Mesothelial cell of epicardium (in vitro differentiated cells): ENCODE results near the gene THTPA. TPM values are rescaled to one million over a fixed set of nuclear protein-coding genes. Genes with fewer than 3 reads are reported as not detected.
"Not testable (repeated sequence)": the region's sequence is repeated elsewhere in the genome, so short reads cannot be mapped to it uniquely, and the experiment has no call there.

Experiments used
- DNase-seq, 2 experiments: peaks; one replicate each; pipeline ENCODE4 v3.0.0; 2021; ENCODE audit warnings: low spot score in 2 of 2; ENCODE audit not compliant: unreplicated experiment in 2 of 2
- H3K27ac Mint-ChIP-seq: 2 replicates; pipeline ENCODE4 v1.8.0; 2021; ENCODE audit warnings: mixed read lengths
- H3K27me3 Mint-ChIP-seq: 2 replicates; pipeline ENCODE4 v1.8.0; 2021; ENCODE audit warnings: low read depth, mixed read lengths
- H3K36me3 Mint-ChIP-seq: 2 replicates; pipeline ENCODE4 v1.8.0; 2021; ENCODE audit warnings: mixed read lengths
- H3K4me1 Mint-ChIP-seq: 2 replicates; pipeline ENCODE4 v1.8.0; 2021; ENCODE audit warnings: mixed read lengths
- H3K4me3 Mint-ChIP-seq: 2 replicates; pipeline ENCODE4 v1.8.0; 2021; ENCODE audit warnings: mild to moderate bottlenecking, moderate library complexity, mixed read lengths
- H3K9me3 Mint-ChIP-seq: 2 replicates; pipeline ENCODE4 v1.8.0; 2021; ENCODE audit warnings: mixed read lengths
- CTCF ChIP-seq: fragments of 200-600 bp; sonication (generic); IDR thresholded peaks from one replicate; pipeline ENCODE4 v1.5.0; 2021; ENCODE audit warnings: antibody characterized with exemption; ENCODE audit not compliant: unreplicated experiment
- total RNA-seq: library from RNA; stranded (reverse); gene quantifications from 3 replicates; pipeline ENCODE4 v1.2.1, GENCODE V29; 2021

THTPA gene
- total RNA-seq, 1 donor from 2014 or later: 15.2 TPM

- H3K9me3 Mint-ChIP-seq: peaks cover 24% of the 10 kb centered on the region
- TF ChIP-seq CTCF: no peak
- no peak for DNase-seq
- H3K36me3 Mint-ChIP-seq: no peaks in the 10 kb centered on the region
- no peak overlapping the region for H3K4me3 Mint-ChIP-seq
- no peak overlapping the region for H3K27ac Mint-ChIP-seq
- H3K4me1 Mint-ChIP-seq: no peaks in the 10 kb centered on the region
- peaks cover 5% of the 10 kb centered on the region for H3K27me3 Mint-ChIP-seq
Observed at GRCh38 chr14:23604675-23605170, 48.7 kb downstream of the THTPA start.

DNA sequence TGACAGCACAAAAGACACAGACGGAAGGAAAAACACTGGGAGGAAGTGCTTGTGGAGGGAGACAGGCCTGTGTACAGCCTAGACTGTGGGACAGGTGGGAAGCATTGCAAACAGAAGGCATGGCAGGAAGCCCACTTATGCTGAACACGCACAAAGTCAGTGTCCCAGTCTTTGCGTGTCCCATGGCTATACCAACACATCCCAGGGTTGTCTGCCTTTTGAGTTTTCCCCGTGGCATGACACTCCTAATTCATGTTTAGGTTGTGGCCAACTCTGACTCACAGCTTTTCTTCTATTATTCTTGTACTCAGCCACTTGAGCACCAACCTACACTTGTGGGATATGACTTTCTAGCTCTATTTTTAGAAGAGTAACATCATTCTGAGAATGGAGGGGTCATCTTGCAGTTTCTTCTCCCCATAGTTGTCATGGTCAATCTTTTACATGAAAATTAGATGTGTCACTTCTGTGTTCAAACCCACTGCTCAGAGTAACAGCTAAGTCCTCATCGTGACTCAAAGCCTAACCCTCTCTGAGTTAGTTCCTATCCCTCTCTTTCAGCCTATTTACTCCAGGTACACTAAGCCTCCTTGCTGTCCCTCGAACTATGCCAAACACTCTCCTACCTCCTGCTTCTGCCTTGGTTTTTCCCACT is 50.0 kb downstream of the THTPA start:
- TF ChIP-seq CTCF: no peak
- Mint-ChIP-seq H3K4me3 (no peak overlapping the region), H3K27me3 (peaks cover 5% of the 10 kb centered on the region), H3K36me3 (no peaks in the 10 kb centered on the region), H3K4me1 (no peaks in the 10 kb centered on the region), H3K9me3 (peaks cover 17% of the 10 kb centered on the region), H3K27ac (no peak overlapping the region)
- no peak for DNase-seq

GRCh38 chr14:23608454-23608853 is 52.4 kb downstream of the THTPA start:
- Mint-ChIP-seq H3K36me3 (no peaks in the 10 kb centered on the region), H3K27ac (no peak overlapping the region), H3K9me3 (peaks cover 25% of the 10 kb centered on the region), H3K4me3 (no peak overlapping the region), H3K4me1 (no peaks in the 10 kb centered on the region), H3K27me3 (peaks cover 5% of the 10 kb centered on the region)
- TF ChIP-seq CTCF: no peak
- no peak for DNase-seq

DNA sequence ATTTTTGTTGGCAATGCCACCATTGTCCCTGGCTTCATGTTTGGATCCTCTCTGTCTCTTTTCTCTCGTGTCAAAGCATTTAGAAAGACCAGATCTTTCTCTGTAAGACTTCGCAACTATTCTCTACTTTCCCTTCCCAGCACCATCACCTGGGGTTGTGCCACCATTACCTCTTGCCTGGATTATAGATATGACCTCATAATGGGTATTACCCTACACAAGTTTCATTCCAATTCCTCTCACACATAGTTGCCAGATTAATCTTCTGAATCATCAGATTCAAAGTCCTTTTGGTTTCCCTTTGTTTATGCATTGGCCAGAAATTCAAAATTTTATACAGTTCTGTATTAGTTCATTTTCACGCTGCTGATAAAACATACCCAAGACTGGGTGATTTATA is 52.9 kb downstream of the THTPA start:
- no peaks in the 10 kb centered on the region for H3K4me1 Mint-ChIP-seq
- no peak overlapping the region for H3K4me3 Mint-ChIP-seq
- no peak for TF ChIP-seq CTCF
- DNase-seq: no peak
- no peak overlapping the region for H3K27ac Mint-ChIP-seq
- peaks cover 5% of the 10 kb centered on the region for H3K27me3 Mint-ChIP-seq
- no peaks in the 10 kb centered on the region for H3K36me3 Mint-ChIP-seq
- peaks cover 25% of the 10 kb centered on the region for H3K9me3 Mint-ChIP-seq

GRCh38 chr14:23609411-23610089 is 53.5 kb downstream of the THTPA start:
- H3K36me3 Mint-ChIP-seq, H3K4me3 Mint-ChIP-seq, H3K4me1 Mint-ChIP-seq, H3K27ac Mint-ChIP-seq, H3K27me3 Mint-ChIP-seq, DNase-seq: not testable (repeated sequence)
- peaks cover 28% of the 10 kb centered on the region for H3K9me3 Mint-ChIP-seq

Other genes starting within 250 kb of the THTPA start
- 27.1 to 30.1 TPM (median 27.9 TPM) in 3 replicates for gene BCL2L2, start 249.4 kb upstream of the THTPA start, total RNA-seq
- 354 to 362 TPM (median 361 TPM) in 3 replicates for gene PABPN1, start 234.8 kb upstream of the THTPA start, total RNA-seq
- gene SLC22A17, start 203.4 kb upstream of the THTPA start, total RNA-seq: 47.7 to 50.5 TPM (median 49.0 TPM) in 3 replicates
- gene EFS, start 191.1 kb upstream of the THTPA start, total RNA-seq: 76.8 to 82.1 TPM (median 81.2 TPM) in 3 replicates
- not detected in 3 replicates for gene IL25, start 183.5 kb upstream of the THTPA start, total RNA-seq
- gene CMTM5, start 179.2 kb upstream of the THTPA start, total RNA-seq: 0.29 TPM in 1 of 3 replicates, not detected in the others
- gene MYH6, start 148.0 kb upstream of the THTPA start, total RNA-seq: not detected in 3 replicates
- gene MYH7, start 120.6 kb upstream of the THTPA start, total RNA-seq: not detected in 3 replicates
- 49.9 to 51.2 TPM (median 51.2 TPM) in 3 replicates for gene NGDN, start 86.6 kb upstream of the THTPA start, total RNA-seq
- gene ZFHX2, start 4.5 kb upstream of the THTPA start, total RNA-seq: 9.8 to 14.4 TPM (median 13.7 TPM) in 3 replicates
- 268 to 271 TPM (median 269 TPM) in 3 replicates for gene AP1G2, start 11.5 kb downstream of the THTPA start, total RNA-seq
- gene JPH4, start 22.5 kb downstream of the THTPA start, total RNA-seq: 6.4 to 7.4 TPM (median 7.3 TPM) in 3 replicates
- 1.2 to 1.6 TPM (median 1.5 TPM) in 3 replicates for gene DHRS2, start 80.1 kb downstream of the THTPA start, total RNA-seq